ENCODE data around the gene MYMK.
A peak's percentile ranks its signal among the peaks of the same experiment; 100 is the strongest.

Gene MYMK

DNA sequence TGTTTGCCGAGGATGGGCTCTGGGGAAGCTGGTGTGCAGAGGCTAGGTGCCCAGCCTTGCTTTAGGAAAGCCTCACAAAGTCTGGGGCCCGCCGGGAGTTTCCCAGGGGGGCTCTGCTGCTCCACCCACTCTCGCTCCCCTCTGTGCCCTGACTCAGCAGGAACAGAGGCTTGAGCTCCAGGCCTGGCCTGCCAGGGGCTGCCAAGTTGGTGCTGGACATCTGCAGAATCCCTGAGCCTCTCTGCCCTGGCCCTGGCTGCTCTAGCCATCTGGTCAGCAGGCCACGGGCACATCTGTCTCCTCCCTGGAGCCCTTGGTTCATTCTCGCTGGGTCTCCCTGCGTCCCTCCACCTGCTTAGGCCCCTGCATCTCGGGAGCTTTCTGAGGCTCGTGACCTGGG lies 9.1 kb upstream of the MYMK start:
- no peak for DNase-seq

DNA sequence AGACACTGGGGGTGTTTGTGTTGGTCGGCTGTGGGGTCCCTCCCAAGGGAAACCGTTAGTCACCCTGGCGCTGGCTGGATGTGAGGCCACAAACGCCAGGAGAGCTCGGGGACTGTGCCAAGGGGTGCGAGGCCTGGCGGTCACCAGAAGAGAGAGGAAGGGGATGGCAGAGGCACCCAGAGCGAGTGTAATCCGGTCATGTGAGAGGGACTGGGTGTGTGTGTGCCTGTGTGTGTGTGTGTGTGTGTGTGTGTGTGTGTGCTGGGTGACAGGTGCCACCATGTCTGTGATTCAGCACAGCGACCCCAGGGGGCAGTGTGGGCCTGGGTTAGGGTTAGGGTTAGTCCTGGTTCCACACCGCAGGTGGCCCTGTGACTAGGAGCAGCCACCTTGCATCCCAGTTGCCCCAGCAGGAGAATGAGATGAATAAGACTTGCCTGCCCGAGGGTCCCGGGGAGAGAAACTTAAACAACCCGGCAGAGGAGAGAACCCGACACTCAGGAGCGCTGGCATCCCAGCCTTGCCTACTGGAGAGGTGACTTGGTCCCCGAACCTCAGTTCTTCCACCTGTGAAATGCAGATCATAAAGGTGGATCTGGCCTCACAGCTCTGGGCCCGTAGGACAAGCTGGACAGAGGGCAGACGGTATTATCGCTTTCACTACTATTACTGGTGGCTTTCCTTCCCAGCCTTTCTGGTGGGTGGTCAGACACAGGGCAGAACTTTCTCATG lies 8.3 kb upstream of the MYMK start:
- peak; percentile 82 for DNase-seq

DNA sequence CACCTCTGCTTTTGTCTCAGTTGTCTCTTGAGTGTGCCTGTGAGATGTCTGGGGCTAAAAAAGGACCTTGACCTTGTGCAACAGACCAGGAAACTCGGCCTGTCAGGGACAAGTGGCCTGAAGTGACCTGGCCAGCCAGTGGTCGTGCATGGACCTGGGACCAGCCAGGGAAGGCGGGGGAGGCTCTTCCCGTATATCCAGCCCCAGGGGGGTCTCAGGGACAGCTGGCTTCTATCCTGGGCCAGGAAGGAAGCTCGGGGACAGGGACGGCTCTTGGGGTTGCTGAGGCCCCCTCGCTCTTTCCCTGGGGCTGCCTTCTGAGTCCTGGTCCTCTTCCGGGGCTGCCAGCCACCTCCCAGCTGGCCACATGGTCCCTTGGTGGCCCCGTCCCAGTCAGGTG lies 6.5 kb upstream of the MYMK start:
- no peak for DNase-seq

DNA sequence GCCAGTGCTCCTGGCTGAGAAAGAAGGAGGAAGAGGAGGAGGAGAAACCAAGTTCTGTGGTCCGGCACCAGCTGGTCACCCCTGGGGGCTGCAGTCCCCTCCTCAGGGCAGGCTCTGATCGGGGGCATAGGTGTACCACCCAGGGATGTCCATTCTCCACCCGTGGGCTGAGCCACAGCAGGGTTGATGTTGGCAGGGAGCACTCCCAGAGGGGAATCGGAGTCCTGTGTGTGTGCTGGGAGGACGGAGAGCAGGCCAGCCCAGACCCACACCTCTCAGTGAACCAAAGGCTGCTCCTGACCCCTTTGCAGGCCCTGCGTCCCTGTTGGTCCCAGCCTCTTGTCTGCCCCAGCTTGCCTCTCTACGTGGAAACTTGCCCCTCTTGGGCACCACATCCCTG lies 5.1 kb upstream of the MYMK start:
- no peak for DNase-seq

DNA sequence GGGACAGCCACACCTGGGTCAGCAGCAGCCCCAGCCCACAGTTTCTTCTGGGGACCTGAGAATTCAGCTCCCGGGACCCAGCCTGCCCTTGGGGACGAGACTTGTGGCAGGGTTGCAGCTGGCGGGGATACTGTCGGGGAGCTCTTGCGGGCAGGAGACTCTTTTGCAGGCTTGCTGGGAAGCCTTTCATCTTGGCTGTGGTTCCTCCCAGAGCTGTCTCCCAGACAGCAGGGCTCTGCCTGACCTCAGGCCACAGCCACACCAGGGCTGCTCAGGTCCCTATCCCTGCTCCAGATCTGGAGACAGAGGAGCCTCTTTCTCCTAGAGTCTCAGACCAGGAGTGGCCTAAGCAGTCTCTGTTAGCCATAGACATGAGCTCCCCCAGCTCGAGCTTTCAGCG lies 4.7 kb upstream of the MYMK start:
- no peak for DNase-seq

DNA sequence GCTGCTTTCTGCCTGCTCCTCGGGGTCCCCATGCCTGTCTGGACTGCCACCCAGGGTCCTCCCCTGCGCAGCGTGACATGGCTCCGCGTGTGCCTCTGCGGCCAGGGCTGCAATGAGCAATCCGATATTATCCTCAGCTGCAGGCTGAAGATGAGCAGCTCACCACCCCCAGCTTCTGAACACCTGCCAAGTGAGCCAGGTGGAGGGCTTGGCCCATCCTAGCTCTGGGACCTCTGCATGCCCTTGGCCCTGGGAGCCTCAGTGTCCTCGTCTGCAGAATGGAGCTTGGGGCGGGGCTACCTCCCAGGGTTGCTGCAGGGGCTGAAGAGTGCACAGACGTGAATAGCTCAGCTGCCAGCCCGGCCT lies 4.1 kb upstream of the MYMK start:
- DNase-seq: peak; percentile 77

DNA sequence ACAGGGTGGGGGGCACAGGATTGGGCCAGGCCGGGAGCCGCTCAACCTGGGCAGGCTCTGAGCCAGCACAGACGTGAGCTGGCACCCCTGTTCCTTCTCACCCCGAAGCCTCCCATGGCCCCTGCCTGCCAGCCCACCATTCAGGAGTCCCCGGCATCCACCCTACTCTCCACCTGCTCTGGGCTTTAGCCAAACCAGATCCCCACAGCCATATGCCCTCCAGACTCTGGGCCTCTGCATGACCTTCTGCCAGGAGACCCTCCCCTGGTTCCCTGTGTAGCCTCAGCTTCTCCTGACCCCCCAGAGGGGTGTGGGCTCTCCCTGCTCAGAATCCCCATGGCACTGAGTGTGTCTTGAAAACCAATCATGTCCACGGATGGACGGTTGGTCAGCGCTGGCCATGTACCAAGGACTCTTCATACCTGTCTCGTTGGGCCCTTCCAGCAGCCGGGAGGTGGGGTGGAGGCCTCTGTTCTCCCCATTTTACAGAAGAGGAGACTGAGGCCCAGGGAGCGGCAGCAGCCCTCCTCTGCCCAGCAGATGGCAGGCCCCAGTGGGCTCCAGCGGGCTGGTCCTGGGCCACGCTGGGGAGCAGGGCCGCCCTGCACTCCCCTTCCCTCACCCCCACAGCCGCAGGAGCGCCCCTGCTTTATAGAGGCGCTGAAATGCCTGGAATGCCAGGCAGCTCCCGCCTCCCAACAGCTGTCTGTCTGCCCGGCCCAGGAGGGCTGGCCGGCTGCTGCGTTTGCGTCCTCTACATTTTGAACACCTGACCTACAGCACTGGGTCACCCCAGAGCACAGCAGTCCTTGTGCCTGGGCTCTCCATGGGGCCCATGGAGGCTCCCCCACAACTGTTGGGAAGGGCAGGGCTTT lies 3.5 kb upstream of the MYMK start:
- peak; percentile 53 for DNase-seq

DNA sequence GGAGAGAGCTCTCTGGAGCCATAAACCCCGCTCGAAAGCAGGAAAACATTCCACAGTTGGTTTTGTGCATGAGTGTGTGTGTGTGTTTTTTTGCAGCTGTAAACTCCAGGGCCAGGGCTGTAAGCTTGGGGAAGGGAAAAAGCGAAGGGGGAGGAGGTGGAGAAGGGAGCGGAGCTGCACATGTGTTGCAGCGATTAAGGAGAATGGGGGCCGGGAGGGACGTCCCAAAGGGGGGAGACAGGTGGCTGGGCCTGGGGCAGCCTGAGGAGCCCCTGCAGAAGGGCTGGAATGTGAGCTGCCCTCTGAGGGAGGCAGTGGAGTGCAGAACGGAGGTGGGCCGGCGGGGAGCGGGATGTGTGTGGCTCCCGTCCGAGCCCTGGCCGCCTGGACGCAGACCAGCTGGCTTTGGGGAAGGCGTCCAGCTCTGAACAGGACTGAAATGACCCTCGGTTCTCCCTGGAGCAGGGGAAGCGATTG lies 2.7 kb upstream of the MYMK start:
- DNase-seq: no peak

DNA sequence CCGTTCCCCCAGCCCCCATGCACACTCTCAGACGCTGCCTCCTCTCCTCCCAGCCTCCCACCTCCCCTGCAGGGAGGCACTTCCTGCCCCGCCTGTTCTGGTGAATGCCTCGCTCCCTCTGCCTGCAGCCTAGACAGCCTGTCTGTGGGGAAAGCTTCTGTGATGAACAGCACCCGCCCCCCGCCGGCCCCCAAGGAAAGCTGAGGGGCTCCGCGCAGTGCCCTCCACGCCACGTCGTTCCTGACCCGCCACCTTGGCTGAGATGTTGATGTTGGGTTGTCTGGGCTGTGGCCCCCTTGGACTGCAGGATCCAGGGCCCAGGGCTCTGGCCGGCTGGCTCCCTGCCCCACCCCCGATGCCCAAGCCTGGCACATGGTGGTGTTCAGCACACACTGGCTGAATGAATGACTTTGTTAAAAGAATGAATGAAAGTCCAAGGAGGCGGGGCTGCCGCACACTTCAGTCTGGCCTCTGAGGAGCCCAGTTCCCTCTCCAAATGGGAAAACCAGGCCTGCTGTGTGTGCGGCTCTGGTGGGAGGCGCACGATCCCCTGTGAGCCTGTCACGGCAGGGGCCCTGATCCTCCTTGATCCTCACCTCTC lies 2.1 kb upstream of the MYMK start:
- DNase-seq: peak; percentile 87

DNA sequence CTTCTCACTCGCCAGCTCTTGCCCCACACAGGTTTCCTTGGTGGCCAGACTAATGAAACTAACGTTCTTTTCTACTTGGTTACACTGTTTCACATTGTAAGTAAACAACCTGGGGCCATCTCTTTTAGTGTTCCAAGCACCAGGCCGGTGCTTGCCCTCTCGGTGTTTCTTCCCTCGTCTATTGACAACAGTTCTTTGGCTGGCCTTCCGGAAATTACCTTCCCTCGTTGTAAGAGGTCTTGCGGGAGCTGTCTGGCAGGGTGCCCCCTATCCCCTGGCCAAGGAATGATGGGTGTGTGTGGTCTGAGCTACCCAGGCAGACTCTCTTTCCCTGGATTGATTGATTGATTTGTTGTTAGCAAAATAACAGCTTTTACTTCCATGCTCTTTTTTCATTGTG lies 918 bp upstream of the MYMK start:
- DNase-seq: peak; percentile 57

DNA sequence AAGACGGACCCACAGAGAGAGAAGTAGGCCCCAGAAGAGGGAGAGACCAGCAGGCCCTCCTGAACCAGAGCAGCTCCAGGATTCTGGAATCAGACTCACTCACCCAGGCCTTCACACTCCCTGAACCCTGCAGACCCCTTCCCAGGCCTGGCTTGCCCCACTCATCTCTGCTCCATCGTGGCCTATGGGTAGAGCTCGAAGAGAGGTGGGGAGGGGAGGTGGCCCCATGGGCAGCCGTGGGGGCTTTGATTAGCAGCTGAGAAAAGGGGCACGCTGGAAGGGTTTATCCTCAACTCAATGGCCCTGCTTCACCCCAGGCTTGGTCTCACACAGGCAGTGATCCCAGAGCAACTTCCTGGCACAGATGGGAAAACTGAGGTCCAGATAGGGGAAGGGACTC lies 613 bp downstream of the MYMK start:
- DNase-seq: no peak

DNA sequence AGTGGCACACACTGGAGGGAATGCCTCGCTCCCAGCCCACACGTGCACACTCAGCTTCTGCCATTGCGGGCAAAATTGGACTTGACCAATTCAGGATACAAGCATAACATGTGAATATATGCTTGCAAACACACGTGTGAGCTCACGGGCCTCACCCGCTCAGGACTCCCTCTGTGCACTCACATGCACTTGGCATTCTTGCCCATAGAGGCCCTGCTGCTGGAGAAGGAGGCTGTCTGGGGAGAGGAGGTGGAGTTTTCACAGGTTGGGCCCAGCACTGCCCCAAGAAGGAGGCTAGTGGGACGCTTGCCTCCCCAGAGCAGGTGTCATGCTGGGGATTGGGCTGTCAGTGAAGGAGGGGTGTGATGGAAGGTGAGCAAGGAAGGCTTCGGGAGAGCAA lies 1.7 kb downstream of the MYMK start:
- DNase-seq: no peak

DNA sequence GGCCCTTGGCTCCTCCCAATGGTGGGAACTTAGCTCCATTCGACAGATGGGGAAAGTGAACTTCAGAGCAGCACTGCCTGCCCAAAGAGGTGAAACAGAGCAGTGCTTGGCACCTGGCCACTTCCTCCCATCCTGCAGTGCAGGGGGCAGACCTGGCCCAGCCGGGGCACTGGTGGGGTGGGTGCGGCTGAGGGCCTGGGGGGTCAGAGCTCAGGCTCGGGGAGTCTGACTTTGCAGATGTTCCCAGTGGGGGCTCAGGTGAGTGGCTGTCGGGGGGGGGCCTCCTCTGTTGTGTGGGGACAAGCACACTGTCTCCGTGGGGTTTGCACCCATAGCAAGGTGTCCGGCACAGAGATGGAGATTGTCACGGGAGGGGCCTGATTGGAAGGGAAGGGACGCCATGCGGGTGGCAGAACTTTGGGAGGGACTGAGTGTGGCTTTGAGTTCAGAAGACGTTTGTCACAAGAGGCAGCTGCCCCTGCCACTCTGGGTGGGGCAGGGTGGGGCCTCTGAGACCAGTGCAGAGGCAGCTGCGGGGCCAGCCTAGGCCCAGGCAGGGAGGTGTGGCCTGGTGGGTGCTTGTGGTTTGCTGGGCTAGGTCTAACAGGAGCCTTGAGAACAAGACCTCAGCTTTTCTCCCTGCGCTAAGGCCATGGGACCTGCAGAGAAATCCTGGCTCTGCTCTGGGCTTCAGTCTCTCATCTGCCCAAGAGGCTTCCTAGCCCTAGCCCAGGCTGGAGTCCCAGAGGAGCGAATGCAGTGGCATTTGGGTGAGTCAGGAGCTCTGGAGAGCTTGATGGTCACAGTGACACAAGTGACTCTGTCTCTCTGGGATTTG lies 2.5 kb downstream of the MYMK start:
- DNase-seq: peak; percentile 85

DNA sequence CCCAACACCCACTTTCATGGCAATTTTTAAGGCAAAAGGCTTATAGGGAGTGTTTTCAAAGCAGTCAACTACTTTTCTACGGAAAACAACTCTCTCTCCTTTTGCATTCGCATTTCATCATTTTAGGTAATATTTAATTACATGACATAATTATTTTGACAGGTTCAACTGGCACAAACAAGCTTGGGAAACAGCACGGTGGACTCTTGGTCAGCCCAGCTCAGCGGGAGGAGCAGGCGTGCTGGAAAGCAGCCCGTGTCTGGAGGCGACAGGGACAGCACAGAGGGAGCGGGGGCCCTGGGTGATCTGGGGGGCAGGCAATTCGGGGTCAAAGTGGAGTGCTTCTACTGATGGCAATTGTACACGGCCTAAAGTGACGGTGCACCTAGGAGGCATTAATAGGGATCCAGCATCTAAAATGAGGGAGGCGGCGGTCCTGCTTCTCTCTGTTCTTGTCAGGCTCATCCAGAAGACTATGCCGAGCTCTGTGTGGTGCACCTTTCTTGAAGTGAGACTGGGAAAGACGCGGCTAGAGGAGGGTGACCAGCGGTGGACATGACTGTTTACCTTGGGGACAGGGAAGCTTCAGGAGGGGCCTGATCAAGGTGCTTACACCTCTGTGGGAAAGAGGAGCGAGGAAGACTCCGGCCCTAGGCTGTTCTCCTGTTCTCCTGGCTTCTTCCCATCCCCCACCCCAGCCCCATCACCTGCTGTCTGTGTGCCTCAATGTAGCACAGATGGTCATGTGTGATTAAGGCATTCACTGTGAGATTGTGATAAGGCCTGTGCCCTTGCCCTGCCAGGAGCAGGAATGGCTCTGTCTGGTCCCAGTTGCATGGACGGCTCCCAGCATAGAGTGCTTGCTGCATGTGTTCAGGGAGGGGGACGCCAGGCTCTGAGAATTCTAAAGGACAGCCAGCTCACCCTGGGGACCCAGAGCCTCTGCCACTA lies 3.4 kb downstream of the MYMK start:
- peak; percentile 85 for DNase-seq

DNA sequence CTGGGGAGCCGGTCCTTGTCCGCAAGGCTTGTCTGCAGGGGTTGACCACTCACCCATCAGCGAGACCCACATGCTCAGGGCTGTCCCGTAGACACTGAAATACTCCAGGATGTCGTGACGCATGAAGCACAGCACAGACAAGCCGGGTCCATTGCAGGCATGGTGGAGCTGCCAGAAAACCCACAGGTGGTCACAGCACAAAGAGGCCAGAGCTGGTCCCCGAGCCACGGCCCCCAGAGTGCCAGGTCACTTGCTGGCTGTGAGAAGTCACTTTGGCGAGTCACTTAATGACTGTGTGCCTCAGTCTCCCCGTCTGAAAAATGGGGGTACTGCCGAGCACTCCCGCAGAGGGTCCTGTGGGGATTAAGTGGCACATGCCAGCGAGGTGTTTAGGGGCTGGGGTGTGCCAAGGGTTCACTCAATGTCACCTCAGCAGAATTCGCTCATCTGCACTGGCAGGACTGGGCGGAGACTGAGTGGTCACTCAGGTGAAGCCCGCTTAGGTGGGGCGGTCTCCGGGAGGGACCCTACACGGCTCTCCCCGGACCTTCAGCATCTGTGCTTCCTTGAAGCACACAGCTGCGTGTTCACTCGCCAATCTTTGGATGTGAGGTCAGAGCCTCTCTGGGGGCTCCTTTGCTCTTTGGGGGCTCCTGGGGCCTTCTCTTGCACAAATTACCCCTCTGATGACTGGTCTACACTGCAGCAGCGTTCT lies 4.5 kb downstream of the MYMK start:
- no peak for DNase-seq

DNA sequence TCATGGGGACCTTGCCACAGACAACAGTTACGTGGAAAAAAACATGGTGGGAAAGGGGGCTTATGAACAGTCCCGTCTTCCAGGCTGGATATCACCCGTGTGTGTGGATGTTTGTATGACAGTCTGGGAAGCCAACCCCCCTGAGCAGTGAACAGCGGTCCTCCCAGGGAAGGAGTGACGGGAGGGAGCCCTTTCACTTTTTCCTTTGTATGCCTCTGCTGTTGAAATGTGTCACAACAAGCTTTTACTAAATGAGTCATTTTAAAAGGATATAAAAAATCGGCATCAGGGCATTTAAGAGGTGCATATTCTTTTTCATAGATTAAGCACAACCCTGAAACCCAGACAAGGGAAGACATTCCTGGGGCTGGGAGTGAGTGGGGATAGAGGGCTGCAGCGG lies 5.1 kb downstream of the MYMK start:
- DNase-seq: no peak

DNA sequence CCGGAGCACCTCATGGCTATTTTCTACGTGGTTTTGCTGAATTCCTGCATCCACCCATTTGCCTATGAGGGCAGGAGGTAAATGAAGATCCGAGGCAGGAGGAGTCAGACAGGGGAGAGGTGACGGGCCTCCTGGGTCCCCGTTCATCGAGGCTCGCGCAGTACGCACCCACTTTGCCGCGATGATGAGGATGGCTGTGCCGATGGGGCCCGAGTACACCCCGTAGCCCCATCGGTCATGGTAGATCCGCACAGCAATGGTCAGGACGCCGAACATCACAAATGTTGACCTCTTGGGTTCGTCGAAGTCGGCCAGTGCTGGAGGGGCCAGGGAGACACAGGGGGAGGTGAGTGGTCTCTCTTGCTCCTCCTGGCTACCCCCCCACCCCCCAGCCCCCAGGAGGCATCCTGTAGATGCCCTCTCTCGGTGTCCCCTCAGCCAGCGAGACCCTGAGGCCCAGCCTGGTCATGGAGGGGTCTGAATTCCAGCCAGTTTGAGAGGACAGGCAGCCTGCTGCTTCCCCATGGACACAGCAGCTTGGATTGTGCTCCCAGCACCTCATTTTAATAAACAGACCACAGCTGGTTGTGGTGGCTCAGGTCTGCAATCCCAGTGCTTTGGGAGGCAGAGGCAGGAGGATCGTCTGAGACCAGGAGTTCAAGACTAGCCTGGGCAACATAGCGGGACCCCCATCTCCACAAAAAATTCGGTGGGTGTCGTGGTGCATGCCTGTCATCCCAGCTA lies 5.9 kb downstream of the MYMK start:
- no peak for DNase-seq

DNA sequence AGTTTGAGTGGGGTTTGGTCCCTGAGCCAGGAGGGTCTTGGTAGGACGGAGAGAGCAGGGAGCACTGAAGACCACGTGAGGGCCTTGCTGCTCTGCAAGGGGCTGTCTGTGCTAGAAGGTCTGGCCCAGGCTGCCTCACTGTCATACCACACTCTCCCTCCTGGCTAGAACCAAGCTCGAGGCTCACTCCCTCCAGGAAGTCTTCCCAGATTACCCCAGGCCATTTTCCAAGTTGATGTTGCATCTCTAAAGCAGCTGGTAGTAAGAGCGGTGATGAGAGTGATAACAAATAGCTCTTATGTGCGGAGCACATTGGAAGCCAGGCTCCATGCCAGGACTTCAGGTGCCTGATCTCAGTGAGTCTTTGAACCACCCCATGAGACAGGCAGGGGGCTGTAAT lies 6.6 kb downstream of the MYMK start:
- DNase-seq: peak; percentile 92

DNA sequence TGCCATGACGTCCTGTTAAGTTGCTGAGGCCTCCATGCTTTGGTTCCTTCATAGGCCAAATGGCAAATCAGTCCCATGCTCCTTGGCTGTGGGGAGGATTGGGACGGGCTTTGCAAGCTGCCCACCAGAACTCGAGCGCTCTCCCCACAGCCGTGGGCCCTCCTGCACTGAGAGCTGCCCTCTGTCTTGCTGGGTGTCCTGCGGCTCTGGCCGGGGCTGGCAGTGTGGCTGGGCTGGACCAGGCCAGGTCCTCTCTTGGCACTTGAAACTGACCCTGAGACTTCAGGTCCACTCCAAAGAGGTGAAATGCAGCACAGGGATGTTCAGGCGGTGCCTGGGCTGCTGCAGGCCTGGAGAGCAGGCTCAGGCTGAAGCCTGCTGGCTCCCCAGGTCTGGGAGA lies 7.0 kb downstream of the MYMK start:
- DNase-seq: no peak

DNA sequence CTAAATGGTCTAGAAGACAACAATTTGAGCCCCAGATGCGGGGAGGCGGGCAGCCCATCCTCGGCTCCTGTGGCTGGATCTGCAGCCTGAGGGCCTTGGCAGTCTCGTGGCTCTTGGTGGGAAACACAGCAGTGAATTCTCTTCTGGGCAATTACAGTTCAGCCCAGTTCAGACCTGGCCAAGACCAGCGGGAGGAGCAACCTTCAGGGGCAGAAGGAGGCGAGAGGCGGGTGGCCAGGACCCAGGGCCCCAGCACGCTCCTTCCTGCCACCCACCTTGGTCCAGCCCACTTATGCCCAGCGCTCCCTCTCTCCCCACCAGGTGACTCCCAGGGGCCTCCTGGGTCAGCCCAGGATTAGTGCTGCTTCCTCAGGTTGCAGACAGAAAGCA lies 7.8 kb downstream of the MYMK start:
- DNase-seq: no peak

Data from NCI-H69 (cell line).